HG03442 (cell line): Measurements from ENCODE around the gene TPO.
"Not testable (repeated sequence)": the region's sequence is repeated elsewhere in the genome, so short reads cannot be mapped to it uniquely, and the experiment has no call there.

Source experiments
- ATAC-seq: cut with Tn5 transposase; IDR thresholded peaks from one replicate; pipeline ENCODE4 v1.9.1; 2021; ENCODE audit warnings: mild to moderate bottlenecking, moderate library complexity; ENCODE audit not compliant: unreplicated experiment

Gene TPO

DNA sequence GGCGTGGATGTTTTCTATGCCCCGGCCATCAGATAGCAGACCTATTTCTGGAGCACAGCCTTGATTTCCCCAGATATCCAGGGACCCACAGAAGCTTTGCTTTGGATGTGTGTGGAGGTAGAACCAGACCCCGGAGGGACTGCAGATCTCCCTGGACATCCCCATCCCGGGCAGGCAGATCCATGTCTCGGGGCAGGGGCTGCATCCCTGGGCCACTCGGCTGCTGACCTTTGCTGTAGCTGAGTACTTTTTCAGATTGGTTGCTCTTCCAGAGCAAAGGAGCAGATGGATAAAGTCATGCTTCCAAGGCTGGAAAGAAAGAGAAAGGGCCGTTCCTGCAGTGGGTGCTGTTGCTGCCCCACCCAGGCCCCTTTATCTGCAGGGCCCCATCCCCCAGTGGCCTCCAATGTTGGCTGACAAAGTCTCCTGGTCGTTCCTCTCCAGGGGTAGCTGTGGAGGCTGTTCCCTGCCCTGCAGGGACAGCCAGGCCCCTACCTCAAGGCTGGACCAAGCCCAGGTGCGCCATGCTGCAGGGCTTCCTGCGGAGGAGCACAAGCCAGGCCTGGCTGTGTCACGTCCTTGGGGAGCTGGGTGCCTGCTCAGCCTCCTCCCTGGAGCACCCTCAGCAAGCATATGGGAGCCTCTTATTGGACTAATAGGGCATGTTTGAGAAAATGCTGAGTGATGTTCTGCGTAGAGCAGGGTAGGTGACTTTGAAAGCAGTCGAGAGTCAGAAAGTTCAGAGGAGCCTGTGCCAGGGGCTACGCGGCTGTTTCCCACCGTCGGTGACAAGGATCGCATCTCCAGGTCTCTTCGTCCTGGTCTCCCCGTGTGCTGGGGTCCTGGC is 68.4 kb downstream of the TPO start:
- ATAC-seq: no peak

- ATAC-seq: no peak
Measured at GRCh38 chr2:1482253-1482675, 69.0 kb downstream of the TPO start.

DNA sequence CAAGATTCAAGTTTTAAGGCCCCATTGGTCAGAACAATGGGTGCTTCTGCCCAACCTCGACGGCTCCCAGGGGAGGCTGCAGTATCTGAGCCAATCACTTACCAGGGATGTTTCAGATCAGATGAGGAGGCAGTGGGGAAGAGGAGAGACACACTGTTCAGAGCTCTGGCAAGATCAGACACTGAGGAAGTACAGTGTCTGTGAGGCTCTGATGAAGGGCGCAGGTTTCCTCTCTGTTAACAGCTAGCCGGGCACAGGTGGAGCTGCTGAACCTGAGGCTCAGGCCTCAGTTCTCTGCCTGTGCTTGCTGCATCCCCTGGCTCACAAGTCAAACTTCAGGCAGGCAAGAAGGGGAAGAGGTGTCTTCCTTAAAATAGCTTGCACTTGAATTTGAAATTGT is 69.7 kb downstream of the TPO start:
- ATAC-seq: no peak

DNA sequence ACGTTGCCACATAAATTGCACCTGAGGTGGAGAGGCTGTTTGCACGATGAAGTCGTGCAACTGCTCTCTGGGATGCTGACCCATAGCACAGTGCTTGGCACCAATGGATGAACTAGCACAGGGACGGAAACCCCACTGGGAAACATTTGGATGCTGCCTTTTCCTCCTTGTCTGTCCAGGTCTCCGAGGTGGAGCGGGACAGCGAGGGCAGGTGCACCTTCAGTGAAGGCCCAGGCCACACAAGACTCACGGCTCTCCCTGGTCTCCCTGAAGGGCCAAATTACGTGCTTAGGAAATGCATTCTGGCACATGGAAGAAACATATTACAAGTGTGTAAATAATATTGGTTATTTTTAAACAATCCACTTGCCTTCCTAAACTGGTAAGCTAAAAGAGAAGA is 70.3 kb downstream of the TPO start:
- no peak for ATAC-seq

DNA sequence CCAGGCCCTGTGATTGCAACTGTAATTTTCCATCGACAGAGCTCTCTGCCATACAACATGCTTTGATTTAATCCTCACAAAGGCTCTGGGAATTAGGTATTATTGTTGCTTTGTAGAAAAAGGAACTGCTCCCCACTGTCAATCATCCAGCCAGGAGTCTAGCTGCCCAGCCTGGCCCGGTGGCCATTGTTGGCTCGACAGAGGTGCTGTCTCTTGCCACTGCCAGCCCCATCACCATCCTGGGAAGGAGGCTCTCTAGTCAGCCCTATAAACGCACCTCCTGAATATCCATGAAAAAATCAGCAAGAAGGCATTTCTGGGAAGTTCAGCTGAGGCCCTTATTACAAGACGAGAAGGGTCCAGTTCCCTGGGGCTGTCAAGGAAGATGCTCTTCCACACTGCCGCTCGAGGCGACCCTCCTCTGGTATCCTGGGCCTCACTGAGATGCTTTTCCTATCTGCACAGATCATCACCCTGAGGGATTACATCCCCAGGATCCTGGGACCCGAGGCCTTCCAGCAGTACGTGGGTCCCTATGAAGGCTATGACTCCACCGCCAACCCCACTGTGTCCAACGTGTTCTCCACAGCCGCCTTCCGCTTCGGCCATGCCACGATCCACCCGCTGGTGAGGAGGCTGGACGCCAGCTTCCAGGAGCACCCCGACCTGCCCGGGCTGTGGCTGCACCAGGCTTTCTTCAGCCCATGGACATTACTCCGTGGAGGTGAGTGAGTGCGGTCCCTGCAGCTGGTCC is 71.0 kb downstream of the TPO start:
- no peak for ATAC-seq

DNA sequence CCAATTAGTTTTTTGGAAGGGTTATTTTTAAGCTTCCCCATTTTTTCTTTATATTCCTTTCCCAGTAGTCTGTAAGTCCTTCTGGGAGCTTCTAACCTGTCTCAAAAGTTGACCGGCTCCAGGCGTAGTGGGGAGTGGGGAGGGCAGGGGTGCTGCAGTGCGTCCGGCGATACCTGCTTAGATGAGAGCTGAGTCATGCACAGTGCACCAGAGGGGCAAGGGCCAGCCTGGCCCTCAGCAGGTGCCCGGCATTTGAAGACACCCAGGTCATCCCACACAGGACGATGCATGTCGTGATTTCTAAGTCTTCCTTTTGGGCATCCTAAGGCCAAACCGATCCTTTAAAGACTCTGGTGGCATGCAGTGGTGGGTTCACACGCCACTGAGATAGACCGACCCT is 73.4 kb downstream of the TPO start:
- no peak for ATAC-seq

DNA sequence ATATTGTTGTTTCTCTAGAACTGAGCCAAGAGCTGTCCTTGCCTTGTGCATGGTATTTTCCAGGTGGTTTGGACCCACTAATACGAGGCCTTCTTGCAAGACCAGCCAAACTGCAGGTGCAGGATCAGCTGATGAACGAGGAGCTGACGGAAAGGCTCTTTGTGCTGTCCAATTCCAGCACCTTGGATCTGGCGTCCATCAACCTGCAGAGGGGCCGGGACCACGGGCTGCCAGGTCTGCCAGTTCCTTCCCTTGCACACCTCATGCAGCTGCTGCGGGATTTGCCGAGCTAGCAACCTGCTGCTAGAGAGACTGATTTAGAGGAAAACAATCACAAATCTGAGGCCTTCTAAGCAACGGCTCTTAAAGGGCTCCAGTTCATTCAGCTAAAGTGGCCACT is 74.5 kb downstream of the TPO start:
- ATAC-seq: no peak

- no peak for ATAC-seq
Measured at GRCh38 chr2:1488181-1488671, 75.0 kb downstream of the TPO start.

- ATAC-seq: no peak
Measured at GRCh38 chr2:1488851-1489250, 75.6 kb downstream of the TPO start.

GRCh38 chr2:1489486-1489885 is 76.2 kb downstream of the TPO start:
- no peak for ATAC-seq

DNA sequence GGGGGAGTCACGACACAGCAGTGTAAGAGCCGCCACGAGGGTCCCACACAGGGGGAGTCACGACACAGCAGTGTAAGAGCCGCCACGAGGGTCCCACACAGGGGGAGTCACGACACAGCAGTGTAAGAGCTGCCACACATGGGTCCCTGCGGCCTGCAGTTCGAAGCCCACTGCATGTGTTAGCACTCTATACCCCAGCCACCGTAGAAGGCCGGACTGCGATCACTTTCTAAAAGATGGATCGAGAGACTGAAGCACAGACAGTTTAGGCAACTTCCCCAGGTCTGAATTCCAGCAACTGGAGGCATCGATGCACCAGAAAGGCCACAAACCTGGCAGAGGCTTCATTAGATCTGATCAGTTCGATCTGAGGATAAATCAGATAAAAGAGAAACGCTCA is 77.1 kb downstream of the TPO start:
- ATAC-seq: not testable (repeated sequence)

DNA sequence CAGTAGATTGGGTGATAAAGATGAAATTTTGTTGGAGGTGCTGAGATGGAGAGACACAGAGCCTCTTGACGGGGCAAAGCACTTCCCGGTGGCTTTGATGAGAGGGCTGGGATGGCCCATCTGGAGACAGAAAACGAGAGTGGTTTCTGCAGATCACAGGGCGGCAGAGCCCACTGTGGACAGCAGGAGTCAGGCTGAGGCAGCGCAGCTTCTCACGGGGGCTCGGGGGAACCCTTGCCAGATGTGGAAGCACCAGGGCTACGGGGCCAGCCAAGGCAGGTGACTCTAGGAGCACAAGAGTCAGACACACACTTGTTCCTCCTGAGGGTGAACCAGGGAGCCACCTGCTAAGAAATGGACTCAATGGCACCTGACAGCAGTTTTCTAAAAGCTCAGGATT is 78.5 kb downstream of the TPO start:
- no peak for ATAC-seq

DNA sequence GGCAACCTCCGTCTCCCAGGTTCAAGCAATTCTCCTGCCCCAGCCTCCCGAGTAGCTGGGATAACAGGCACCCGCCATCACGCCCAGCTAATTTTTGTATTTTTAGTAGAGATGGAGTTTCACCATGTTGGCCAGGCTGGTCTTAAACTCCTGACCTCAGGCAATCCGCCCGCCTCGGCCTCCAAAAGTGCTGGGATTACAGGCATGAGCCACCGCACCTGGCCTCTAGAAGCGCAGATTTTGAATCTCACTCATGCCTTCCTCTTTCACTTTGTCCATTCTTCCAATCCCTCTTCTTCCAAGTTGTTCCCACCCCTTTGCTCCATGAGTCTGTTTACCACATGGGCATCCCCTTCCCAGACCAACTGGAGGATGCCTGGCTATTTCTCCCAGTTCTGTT is 79.0 kb downstream of the TPO start:
- not testable (repeated sequence) for ATAC-seq

DNA sequence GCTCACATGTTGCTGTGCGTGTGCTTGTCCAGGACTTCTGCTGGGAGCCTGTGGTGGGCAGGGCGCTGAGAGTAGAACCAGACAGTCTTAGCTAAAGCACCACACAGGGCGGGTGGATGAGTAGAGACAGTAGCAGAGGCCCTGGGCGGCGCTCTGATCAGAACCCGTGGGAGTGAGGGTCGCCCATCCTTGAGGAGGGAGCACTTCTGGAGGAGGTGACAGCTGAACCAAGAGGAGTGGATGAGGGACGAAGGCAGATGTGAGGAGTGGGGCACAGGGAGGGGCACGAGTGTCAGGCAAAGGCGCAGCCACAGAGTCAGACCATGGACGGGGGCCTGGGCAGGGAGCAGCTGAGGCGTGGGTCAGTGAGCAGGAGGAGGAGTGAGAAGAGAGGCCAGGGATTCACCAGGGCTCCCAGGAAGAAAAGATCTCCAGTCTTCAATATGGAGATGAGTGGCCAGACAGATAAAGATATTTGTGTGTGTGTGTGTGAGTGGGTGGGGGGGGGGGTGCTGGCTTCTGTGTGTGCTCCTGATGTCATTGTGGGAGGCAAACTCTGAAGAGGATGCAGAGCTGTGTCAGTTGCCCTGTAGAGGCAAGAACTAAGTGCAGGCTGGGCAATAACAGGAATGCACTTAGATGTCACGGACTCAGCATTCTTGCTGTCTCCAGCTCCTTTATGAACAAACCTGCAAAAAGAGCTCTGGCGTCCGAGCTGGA is 79.6 kb downstream of the TPO start:
- no peak for ATAC-seq

- ATAC-seq: no peak
Measured at GRCh38 chr2:1493431-1494126, 80.3 kb downstream of the TPO start.

DNA sequence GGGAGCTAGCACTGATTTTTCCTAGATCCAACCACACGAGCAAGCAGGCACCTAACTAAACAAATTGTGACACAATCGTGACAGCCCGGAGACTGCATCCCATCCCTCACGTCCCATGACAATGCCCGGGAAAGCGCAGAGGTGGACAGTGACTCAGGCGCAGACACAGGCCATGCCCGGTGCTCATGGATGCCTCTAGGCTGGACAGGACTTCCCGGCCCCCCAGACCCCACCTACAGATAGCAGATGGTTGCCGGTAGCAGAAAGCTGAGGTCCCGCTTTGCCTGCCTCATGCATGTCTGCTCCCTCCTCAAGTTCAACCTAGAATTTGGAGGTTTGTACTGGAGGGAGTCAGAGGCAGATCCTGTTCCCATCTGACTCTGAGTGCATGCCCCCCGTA is 81.0 kb downstream of the TPO start:
- ATAC-seq: no peak

DNA sequence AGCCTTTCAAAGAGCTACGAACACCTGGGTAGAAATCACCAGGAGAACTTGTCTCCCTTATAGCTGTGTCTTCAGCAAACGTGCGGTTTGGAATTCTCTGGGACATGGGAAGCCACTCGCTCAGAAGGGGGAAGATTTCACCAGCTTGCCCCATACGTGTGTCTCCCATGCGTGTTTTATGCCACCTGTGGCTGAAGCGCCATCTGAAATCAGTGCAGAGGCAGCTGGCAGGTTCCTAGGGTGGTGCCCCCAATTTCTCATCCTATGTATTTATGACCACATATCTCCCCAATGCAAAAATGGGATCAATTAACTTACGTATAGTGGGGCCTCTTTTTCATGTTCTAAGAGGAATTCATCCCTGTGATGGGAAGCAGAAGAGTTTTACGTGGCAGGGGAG is 81.6 kb downstream of the TPO start:
- ATAC-seq: no peak

- ATAC-seq: no peak
Measured at GRCh38 chr2:1495676-1496358, 82.6 kb downstream of the TPO start.

GRCh38 chr2:1496359-1496821 is 83.1 kb downstream of the TPO start:
- ATAC-seq: no peak

- no peak for ATAC-seq
Measured at GRCh38 chr2:1497122-1497611, 83.9 kb downstream of the TPO start.
